CD4-positive, alpha-beta T cell treated with Interleukin-1 beta for 1 hour (primary cell): ENCODE data around the gene ZNF506.
"Not testable (repeated sequence)": the region's sequence is repeated elsewhere in the genome, so short reads cannot be mapped to it uniquely, and the experiment has no call there.

ENCODE experiments used
- DNase-seq, 2 donors: peaks; one replicate each; pipeline ENCODE4 v3.0.0-alpha.2; 2020 to 2022

The ZNF506 gene

GRCh38 chr19:19743921-19744320, 77.6 kb downstream of the ZNF506 start:
- not testable (repeated sequence) for DNase-seq

- no peak for DNase-seq
Observed at GRCh38 chr19:19743176-19743575, 78.4 kb downstream of the ZNF506 start.

DNA sequence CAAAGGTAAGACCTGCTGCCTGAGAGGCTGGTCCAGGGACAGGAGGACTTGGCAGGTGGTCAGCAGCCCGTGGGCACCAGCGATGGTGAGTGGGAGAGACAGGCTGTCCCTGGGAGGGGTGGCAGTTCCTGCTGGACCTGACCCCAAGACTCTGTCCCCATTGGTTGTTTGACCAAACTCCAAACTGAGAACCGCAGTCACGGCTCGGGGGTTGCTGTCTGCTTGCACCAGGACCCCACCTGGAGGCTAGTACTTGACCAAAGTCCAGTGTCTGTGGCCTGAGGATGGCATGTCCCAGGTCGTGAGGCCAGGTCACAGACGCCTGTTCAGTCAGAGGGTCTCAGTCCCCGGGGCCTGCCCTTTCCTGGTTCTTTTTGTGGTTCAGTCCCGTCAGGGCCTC, 78.8 kb downstream of the ZNF506 start:
- DNase-seq: no peak
